Measurements from ENCODE around the gene GBX1. TPM values are rescaled to one million over a fixed set of nuclear protein-coding genes. Genes with fewer than 3 reads are reported as not detected.

The GBX1 gene
- total and polyA plus RNA-seq, 2 donors (not counting 3 experiments of a cell fraction or from before 2014, with no cell fraction given), result not detected

DNA sequence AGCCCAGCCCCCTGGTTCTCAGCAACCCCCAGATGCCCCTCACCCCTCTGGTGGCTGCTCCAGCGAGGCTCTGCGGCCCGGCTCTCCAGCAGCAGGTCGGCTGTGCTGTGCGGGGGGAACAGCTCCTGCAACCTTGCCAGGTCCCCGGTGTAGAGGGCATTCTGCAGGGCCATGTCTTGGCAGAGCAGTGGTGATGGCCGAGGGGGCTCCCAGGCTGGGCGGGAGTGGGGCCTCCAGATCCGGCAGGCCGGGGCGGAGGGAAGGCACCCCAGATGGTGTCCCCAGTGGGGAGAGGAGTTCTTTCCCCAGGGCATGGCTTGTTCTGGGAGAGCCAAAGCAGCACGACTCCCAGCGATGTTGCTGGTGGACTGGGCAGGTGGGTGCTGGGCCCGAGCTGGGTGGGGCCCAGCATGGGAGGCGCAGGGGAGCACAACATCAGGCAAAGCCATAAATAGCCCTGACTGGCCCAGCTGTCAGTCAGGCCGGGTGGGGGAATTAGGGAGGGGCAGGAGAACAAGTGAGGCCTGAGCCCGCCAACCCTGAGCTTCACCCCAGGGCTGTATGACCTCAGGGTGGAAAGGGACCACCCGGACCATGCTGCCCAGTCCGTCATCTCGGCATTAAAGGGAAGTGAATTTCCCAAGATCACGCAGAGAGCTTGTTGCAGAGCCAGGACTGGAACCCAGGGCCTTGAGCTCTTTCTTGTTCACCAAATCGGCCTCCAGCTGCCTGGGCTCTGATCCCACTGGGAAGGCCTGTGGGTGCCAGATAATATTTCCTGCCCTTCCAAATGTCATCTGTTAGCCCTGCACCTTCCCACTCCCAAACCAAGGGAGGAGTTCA lies 20.1 kb upstream of the GBX1 start:
- Histone ChIP-seq H2AFZ (ENCODE audit: low read depth, low read length) (no peak overlapping the region), H3K4me1 (ENCODE audit: control insufficient read depth, extremely low read depth, insufficient read depth, low read length) (no peaks in the 10 kb centered on the region), H3K9me3 (replicated peaks; ENCODE audit: control insufficient read depth, insufficient read depth, low read length) (no peaks in the 10 kb centered on the region), H3K79me2 (ENCODE audit: control insufficient read depth, insufficient read depth, low read length) (no peaks in the 10 kb centered on the region), H3K4me2 (ENCODE audit: insufficient read depth, low read length) (no peak overlapping the region), H3K27ac (ENCODE audit: insufficient read depth, low read depth, low read length) (no peak overlapping the region), H3K9ac (replicated peaks; ENCODE audit: extremely low read depth, insufficient read depth, low read length) (no peak overlapping the region), H3K9me1 (replicated peaks; ENCODE audit: control insufficient read depth, extremely low read depth, insufficient read depth, low read length) (no peaks in the 10 kb centered on the region), H3K27me3 (ENCODE audit: control insufficient read depth in 2 of 2, insufficient read depth in 2 of 2, low read length in 2 of 2) (peaks cover 12 to 15% of the 10 kb centered on the region in 2 experiments), H3K36me3 (ENCODE audit: control insufficient read depth in 2 of 2, extremely low read depth in 1 of 2, insufficient read depth in 2 of 2, low read length in 2 of 2) (no peaks in the 10 kb centered on the region), H3K4me3 (replicated peaks in 1 of 3; ENCODE audit: insufficient read depth in 1 of 3, low read depth in 1 of 3, low read length in 3 of 3) (no peak overlapping the region), H4K20me1 (replicated peaks; ENCODE audit: control insufficient read depth, extremely low read depth, insufficient read depth, low read length) (no peaks in the 10 kb centered on the region)
- TF ChIP-seq JUN (IDR thresholded peaks at IDR 0.05; ENCODE audit: borderline replicate concordance, insufficient read depth, insufficient read length, low read depth), result no peak
- TF ChIP-seq, protein P1, sequence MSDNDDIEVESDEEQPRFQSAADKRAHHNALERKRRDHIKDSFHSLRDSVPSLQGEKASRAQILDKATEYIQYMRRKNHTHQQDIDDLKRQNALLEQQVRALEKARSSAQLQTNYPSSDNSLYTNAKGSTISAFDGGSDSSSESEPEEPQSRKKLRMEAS (IDR thresholded peaks at IDR 0.05; ENCODE audit: insufficient read depth, insufficient read length), result no peak
- TF ChIP-seq EZH2 (IDR thresholded peaks at IDR 0.05; ENCODE audit: borderline replicate concordance, low read depth, low read length, severe bottlenecking), result no peak
- dilution Hi-C loops (cut with MboI; ENCODE audit: extremely low pct_ligation_motif_present, low sequenced_read_pairs) (no loop called here), intact Hi-C loops (cut with micrococcal nuclease) (no loop called here)
- ChIA-PET POLR2A (interaction anchor here (0.6 kb wide), 1 partner anchor 402 kb away, joined by 4 read pairs; no protein-coding TSS in a partner anchor), CTCF (no interaction called here)
- FAIRE-seq (no peak), DNase-seq (ENCODE audit: low read depth, low spot score) (no peak)
- no TSS peak for BruUV-seq (replicated peaks)

DNA sequence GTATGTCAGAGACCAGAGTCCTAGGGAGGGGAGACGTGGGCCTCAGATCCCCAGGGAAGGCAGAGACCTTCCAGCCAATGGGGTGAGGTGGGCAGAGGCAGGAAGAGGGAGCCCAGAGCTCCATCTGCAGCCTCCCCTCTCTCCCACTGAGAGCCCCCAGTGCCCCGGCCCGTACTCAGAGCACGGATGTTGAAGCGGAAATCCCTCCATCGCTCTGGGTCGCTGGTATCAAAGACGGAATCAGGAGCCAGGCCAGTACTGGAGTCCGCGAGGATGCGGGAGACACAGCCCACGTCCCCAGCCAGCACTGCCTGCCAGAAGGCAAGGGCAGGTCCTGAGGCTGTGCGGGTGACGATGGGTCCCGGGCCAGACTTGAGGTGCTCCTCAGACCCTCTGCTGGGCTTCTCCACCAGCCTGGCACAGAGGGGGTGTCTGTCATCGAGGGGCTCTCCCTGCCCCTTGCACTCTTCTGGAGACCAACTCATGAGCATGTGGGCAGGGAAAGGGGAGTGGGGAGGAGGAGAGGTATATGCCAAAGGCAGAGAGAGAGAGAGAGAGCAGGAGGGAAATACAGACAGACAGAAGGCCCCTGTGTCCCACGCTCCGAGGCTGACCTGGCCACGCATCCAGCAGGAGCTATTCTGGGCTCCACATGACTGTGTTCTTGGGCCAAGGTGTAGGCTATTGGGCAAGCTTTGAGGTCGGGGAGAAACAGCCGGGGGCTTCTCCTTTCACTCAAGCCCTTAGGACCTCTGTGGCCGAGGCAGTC lies 19.3 kb upstream of the GBX1 start, which contains the start of gene ASB10:
Gene ASB10, minus strand, starts transcription at position 611 of the 769 bp plus-strand sequence. Its CDS starts 120 bp downstream, at position 491.
- H3K9me3 ChIP-seq (replicated peaks; ENCODE audit: control insufficient read depth, insufficient read depth, low read length), result no peaks in the 10 kb centered on the region
- H3K4me1 ChIP-seq (ENCODE audit: control insufficient read depth, extremely low read depth, insufficient read depth, low read length), result no peaks in the 10 kb centered on the region
- no TSS peak for BruUV-seq (replicated peaks)
- H3K4me2 ChIP-seq (ENCODE audit: insufficient read depth, low read length), result no peak within 1 kb of the TSS
- dilution Hi-C loops (cut with MboI; ENCODE audit: extremely low pct_ligation_motif_present, low sequenced_read_pairs) (no loop called here), intact Hi-C loops (cut with micrococcal nuclease) (no loop called here)
- FAIRE-seq, result no peak
- no peak for TF ChIP-seq POLR2A (IDR thresholded peaks at IDR 0.05; ENCODE audit: low read depth, low read length)
- TF ChIP-seq FOS (IDR thresholded peaks at IDR 0.05; ENCODE audit: borderline replicate concordance, insufficient read depth, low read length), result no peak
- TF ChIP-seq MYC (IDR thresholded peaks at IDR 0.05; ENCODE audit: low read depth, low read length), result no peak
- TF ChIP-seq JUN (IDR thresholded peaks at IDR 0.05; ENCODE audit: borderline replicate concordance, insufficient read depth, insufficient read length, low read depth), result no peak
- TF ChIP-seq GATA2 (IDR thresholded peaks at IDR 0.05; ENCODE audit: insufficient read depth, insufficient read length, low read depth, low read length), result no peak
- TF ChIP-seq EZH2 (IDR thresholded peaks at IDR 0.05; ENCODE audit: borderline replicate concordance, low read depth, low read length, severe bottlenecking), result no peak
- H4K20me1 ChIP-seq (replicated peaks; ENCODE audit: control insufficient read depth, extremely low read depth, insufficient read depth, low read length), result no peaks in the 10 kb centered on the region
- H2AFZ ChIP-seq (ENCODE audit: low read depth, low read length), result no peak within 1 kb of the TSS
- no peak within 1 kb of the TSS for H3K9ac ChIP-seq (replicated peaks; ENCODE audit: extremely low read depth, insufficient read depth, low read length)
- no peaks in the 10 kb centered on the region for H3K79me2 ChIP-seq (ENCODE audit: control insufficient read depth, insufficient read depth, low read length)
- no peak within 1 kb of the TSS for H3K4me3 ChIP-seq (replicated peaks in 1 of 3; ENCODE audit: insufficient read depth in 1 of 3, low read depth in 1 of 3, low read length in 3 of 3)
- H3K36me3 ChIP-seq (ENCODE audit: control insufficient read depth in 2 of 2, extremely low read depth in 1 of 2, insufficient read depth in 2 of 2, low read length in 2 of 2), result no peaks in the 10 kb centered on the region
- ChIA-PET POLR2A (no interaction called here), CTCF (no interaction called here)
- peaks cover 12 to 15% of the 10 kb centered on the region in 2 experiments for H3K27me3 ChIP-seq (ENCODE audit: control insufficient read depth in 2 of 2, insufficient read depth in 2 of 2, low read length in 2 of 2)
- no peak within 1 kb of the TSS for H3K27ac ChIP-seq (ENCODE audit: insufficient read depth, low read depth, low read length)
- DNase-seq (ENCODE audit: low read depth, low spot score), result no peak
- no peaks in the 10 kb centered on the region for H3K9me1 ChIP-seq (replicated peaks; ENCODE audit: control insufficient read depth, extremely low read depth, insufficient read depth, low read length)

All from endothelial cell of umbilical vein (primary cell).